NK-92 (cell line): Measurements from ENCODE around the gene SPNS3.

ENCODE experiments used
- DNase-seq: peaks from one replicate; lab custom pipeline; 2025; ENCODE audit not compliant: unreplicated experiment; lab: John Stamatoyannopoulos, UW

Gene SPNS3

GRCh38 chr17:4487296-4487695 is 53.6 kb downstream of the SPNS3 start:
- DNase-seq: no peak

- DNase-seq: no peak
Observed at GRCh38 chr17:4487820-4488716, 54.3 kb downstream of the SPNS3 start.

DNA sequence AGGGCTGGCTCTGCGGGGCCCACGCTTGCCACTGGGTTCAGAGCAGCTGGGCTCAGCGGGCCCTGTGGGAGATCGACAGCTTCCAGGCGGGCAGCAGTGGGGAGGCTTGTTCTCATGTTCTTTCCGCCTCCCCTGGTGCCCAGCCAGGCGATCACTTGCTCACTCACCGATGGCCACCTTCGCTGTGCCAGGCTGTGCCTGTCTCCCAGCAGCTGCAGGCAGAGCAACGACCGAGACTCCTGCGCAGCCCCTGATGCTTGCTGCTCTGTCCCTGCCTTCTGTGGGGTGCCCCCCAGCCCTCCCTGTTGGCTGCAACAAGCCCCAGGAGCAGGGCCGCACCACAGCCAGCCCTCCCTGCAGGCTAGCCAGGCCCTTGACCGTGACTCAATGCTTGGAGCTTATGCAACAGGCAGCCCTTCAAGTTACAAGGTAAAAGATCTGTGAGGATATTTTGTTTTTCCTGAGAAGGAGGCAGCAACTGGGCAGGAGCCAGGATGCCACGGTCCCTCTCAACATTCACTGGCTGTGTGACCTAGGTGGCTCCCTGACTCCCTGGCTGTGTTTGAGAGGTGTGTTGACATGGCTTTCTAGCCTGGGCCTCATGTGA is 55.4 kb downstream of the SPNS3 start:
- DNase-seq: no peak

- DNase-seq: no peak
Observed at GRCh38 chr17:4490109-4490591, 56.4 kb downstream of the SPNS3 start.

GRCh38 chr17:4490637-4491061 is 56.9 kb downstream of the SPNS3 start:
- DNase-seq: no peak

- no peak for DNase-seq
Observed at GRCh38 chr17:4492721-4493561, 59.2 kb downstream of the SPNS3 start.

GRCh38 chr17:4497101-4497824 is 63.5 kb downstream of the SPNS3 start:
- no peak for DNase-seq

DNA sequence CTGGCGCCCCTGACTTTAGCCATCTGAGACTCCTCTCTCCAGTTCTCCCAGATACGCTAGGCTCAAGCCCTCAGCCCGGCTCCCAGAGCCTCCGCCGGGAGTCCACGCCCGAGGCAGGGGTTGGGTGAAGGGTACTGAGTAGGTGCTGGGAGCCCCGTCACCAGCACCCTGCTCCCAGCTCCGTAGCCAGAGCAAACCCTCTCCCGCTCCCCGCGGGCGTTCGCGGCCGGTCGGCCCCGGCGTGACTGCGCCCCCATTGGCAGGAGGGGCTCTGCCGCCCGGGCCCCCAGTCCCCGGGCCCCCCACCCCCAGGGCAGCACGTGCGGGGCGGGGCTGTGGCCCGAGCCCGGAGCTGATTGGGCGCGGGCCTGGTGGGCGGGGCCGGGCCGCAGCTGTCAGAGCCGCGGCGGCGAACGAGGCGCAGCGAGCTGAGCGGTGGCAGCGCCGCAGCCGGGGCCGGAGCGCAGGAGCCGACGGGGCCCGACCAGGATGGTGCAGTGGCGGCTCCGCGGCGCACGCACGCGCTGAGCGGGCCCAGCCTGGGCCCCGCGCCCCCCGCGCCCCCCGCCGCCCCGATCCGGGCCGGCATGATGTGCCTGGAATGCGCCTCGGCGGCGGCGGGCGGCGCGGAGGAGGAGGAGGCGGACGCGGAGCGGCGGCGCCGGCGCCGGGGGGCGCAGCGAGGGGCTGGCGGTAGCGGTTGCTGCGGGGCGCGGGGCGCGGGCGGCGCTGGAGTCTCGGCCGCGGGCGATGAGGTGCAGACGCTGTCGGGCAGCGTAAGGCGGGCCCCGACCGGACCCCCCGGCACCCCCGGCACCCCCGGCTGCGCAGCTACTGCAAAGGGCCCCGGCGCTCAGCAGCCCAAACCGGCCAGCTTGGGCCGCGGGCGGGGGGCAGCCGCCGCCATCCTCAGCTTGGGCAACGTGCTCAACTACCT is 65.0 kb downstream of the SPNS3 start, which contains the start of gene SPNS2:
TSS of gene SPNS2 (plus strand) at position 421 of the 937 bp plus-strand sequence. CDS start at position 588, 167 bp downstream.
- DNase-seq: no peak

DNA sequence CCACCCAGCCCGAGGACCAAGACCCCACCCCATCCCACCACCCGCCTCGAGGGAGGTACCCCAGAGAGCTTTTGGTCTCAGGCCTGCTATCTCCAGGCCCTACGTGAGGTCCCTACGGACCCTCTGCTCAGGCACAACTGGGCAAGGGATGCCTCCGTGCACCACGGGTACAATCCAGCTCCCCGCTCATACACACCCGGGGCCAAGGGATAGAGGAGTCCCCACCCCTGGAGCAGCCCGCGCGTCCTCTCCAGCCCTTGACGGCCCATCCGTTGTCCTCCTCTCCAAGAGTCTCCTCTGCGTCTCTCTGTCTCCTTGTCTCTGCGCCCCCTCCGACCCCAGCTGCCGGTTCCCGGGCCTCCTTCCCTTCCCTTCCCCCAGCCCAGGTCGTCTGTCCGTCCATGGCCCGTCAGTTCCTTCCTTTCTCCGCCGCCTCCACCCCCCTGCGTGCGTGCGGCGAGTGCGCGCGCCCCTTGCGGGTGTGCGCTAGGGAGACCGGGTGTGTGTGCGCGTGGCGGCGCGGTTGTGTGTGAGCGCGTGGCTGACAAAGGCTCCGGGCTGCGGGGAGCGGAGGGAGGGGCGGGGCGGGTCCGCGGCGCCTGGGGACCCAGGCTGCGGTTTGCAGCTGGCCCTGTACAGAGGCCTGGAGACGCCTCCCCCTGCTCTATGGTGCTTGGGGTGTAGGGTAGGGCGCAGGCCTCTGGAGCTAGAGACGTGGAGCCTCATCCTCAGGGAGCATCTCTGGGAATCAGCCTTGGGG is 65.9 kb downstream of the SPNS3 start:
- no peak for DNase-seq

- no peak for DNase-seq
Observed at GRCh38 chr17:4500191-4500571, 66.4 kb downstream of the SPNS3 start.

GRCh38 chr17:4501295-4501949 is 67.7 kb downstream of the SPNS3 start:
- no peak for DNase-seq

DNA sequence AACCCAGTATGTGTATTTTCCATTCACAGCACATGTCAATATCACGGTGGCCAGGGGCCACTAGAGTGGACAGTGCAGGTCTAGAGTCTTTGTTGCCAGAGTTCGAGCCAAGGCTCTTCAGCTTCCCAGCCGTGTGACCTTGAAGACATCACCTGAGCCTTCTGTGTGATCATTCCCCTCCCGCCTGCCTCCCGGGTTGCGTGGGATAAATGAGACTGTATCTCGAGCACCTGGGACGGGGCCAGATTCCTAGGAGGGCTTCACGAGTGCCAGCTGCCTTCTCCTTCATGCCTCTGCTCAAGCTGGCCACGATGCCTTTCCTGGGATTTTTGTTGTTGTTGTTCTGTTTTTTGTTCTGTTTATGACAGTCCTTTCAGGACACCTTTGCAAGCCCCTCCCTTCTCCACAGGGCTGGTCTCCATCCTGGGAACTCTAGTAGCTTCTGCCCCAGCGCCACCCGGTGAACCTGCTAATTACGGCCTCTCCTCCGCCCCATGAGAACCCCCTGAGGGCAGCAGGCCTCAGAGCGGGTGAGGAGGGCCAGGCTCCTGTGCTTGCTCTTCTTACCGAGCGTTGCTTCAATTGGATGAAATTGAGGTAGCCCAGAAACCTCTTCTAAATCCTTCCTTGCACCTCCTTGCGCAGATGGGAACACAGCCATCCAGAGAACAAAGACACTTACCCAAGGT is 68.9 kb downstream of the SPNS3 start:
- DNase-seq: no peak

DNA sequence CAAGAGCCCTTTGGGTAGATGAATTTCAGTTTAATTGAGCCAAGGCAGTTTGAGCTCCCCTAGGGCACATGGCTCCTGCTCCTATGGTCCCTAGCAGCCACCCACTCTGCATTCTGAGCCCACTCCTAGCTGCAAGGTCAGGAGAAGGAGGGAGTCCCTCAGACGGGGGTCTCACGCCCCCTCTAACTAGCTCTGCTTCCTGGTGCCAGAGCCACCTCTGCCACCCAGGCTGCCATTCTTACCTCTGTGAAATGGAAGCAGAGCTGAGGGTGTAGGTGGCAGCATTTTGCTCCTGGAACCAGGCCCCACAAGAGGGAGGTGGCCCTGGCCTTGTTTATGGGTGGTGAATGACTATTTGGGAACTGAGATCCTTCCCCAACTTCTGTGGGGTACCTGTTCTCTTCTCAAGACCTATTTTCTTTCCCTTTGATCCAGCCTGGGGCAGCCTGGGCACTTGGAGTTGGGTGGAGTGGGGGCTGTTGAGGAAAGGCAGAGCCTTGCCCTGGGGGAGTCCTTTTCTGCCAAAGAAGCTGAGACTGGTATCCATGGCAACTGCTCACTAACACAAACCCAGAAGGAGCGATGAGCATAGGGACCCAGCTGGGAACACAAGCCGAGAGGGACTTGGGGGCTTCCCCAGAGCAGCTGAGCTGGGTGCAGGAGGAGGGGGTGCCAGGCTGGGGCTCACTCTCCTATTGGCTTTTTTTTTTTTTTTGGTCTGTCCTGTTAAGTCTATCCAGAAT is 69.7 kb downstream of the SPNS3 start:
- DNase-seq: no peak

GRCh38 chr17:4504188-4504587 is 70.4 kb downstream of the SPNS3 start:
- DNase-seq: no peak

DNA sequence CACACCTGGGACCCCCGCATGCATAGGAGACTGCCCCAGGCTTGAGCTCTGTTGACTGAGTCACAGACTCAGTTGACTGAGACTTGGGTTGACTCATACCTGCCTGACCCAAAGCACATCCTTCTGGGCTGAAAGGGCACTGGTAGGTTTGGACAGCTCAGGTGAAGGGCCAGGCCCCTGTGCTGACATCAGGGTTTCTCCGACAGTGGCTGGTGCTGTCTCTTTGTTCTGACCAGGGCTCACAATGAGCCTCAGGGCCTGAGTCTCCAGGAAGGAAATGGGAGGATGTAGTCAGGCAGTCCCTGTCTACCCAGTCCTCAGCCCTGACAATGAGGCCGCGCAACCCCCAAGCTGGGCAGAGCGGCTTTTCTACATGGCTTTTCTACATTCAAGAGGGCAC is 71.4 kb downstream of the SPNS3 start:
- no peak for DNase-seq

DNA sequence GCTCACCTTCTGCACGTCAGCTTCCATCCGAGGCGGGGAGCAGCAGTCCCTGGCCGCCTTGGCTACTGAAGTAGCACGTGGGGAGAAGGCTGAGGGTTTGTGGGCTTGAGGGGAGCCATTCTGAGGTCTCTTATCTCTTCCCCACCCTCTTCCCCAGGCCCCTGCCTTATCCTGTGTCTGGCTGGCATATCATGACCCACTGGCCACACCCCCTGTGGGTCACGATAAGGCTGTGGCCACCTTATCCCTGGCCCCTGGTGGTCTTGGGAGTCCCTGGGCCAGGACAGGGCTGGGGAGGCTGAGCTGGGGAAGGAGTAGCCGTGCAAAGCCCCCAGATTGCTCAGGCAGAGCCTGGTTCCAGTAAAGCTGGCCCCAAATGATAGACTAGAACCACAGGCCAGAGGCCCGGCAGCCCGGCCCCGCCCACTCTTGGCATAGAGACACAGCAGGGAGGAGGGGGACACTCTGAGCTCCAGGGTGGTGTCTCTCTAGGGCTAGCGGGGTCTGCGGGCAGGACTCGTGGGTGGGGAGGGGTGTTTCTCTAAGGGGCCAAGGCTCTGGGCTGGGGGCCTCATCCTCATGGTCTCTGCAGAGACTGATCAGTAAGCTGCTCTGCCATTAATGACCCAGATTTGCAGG is 72.6 kb downstream of the SPNS3 start:
- DNase-seq: no peak

- DNase-seq: no peak
Observed at GRCh38 chr17:4506892-4507291, 73.2 kb downstream of the SPNS3 start.
